Glutamatergic neuron (in vitro differentiated cells): ENCODE results near the gene ZNF683. TPM values are rescaled to one million over a fixed set of nuclear protein-coding genes. Genes with fewer than 3 reads are reported as not detected.

Experiments used
- DNase-seq: peaks from one replicate; pipeline ENCODE4 v3.0.0; 2022
- H3K27ac Mint-ChIP-seq: one replicate; pipeline ENCODE4 v1.8.0; 2020; ENCODE audit warnings: mild to moderate bottlenecking, mixed read lengths, inconsistent platforms; ENCODE audit not compliant: unreplicated experiment
- H3K27me3 Mint-ChIP-seq: one replicate; pipeline ENCODE4 v1.8.0; 2020; ENCODE audit warnings: mild to moderate bottlenecking, moderate library complexity, mixed read lengths, inconsistent platforms; ENCODE audit not compliant: unreplicated experiment
- H3K36me3 Mint-ChIP-seq: one replicate; pipeline ENCODE4 v1.8.0; 2020; ENCODE audit warnings: mild to moderate bottlenecking, mixed read lengths, inconsistent platforms; ENCODE audit not compliant: unreplicated experiment
- H3K4me1 Mint-ChIP-seq: one replicate; pipeline ENCODE4 v1.8.0; 2020; ENCODE audit warnings: mild to moderate bottlenecking, low read depth, mixed read lengths, inconsistent platforms; ENCODE audit not compliant: unreplicated experiment
- H3K4me3 Mint-ChIP-seq: one replicate; pipeline ENCODE4 v1.8.0; 2020; ENCODE audit warnings: mild to moderate bottlenecking, mixed read lengths, inconsistent platforms; ENCODE audit not compliant: unreplicated experiment
- H3K9me3 Mint-ChIP-seq: one replicate; pipeline ENCODE4 v1.8.0; 2020; ENCODE audit warnings: mild to moderate bottlenecking, moderate library complexity, mixed read lengths, inconsistent platforms; ENCODE audit not compliant: unreplicated experiment
- total RNA-seq: library from RNA; stranded (reverse); fragmentation: NEBNext Ultra II Directional; extraction: Animal tissue kit (Norgen Biotek cat#: 25700); gene quantifications from one replicate; pipeline ENCODE4 v1.2.1, GENCODE V29; 2021; ENCODE audit not compliant: unreplicated experiment
- TF ChIP-seq, protein P1 (sequence below): fragments of 200-600 bp; sonication (generic); IDR thresholded peaks from one replicate; pipeline ENCODE4 v1.5.0; 2021; ENCODE audit not compliant: partially characterized antibody, unreplicated experiment

ZNF683 gene
- total RNA-seq, 1 donor from 2014 or later = not detected

DNA sequence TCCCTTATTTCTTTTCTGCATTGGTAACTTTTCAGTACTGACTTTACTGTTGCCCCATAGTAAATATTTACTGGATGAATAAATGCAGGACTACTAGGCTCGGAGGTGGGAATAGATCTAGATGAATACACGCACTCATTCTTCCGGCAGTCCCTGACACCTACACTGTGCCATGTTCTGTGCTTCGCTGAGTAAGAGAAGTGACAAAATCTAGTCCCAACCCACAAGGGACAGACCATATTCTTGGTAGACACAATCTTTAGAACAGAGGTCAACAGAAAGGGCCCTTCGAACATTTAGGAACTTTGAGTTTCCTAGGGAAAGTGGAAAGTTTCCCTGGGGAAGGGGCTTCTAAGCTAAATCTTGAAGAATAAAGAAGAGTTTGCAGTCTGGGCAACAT is 58.0 kb downstream of the ZNF683 start:
- H3K9me3 Mint-ChIP-seq = no peaks in the 10 kb centered on the region
- no peaks in the 10 kb centered on the region for H3K36me3 Mint-ChIP-seq
- TF ChIP-seq, protein P1, sequence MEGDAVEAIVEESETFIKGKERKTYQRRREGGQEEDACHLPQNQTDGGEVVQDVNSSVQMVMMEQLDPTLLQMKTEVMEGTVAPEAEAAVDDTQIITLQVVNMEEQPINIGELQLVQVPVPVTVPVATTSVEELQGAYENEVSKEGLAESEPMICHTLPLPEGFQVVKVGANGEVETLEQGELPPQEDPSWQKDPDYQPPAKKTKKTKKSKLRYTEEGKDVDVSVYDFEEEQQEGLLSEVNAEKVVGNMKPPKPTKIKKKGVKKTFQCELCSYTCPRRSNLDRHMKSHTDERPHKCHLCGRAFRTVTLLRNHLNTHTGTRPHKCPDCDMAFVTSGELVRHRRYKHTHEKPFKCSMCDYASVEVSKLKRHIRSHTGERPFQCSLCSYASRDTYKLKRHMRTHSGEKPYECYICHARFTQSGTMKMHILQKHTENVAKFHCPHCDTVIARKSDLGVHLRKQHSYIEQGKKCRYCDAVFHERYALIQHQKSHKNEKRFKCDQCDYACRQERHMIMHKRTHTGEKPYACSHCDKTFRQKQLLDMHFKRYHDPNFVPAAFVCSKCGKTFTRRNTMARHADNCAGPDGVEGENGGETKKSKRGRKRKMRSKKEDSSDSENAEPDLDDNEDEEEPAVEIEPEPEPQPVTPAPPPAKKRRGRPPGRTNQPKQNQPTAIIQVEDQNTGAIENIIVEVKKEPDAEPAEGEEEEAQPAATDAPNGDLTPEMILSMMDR = no peak

More for the DNA sequence above, 58.0 kb downstream of the ZNF683 start:
- no peak overlapping the region for H3K4me3 Mint-ChIP-seq
- H3K4me1 Mint-ChIP-seq = no peaks in the 10 kb centered on the region
- no peak for DNase-seq
- H3K27me3 Mint-ChIP-seq = peaks cover 1% of the 10 kb centered on the region
- H3K27ac Mint-ChIP-seq = no peak overlapping the region

Other genes with a start within 250 kb of the ZNF683 start
- gene FAM110D, start 213.7 kb downstream of the ZNF683 start, total RNA-seq = 0.25 TPM
- not detected for gene C1orf232, start 203.8 kb downstream of the ZNF683 start, total RNA-seq
- 35.9 TPM for gene ZNF593, start 202.8 kb downstream of the ZNF683 start, total RNA-seq
- gene ZNF593OS, start 200.9 kb downstream of the ZNF683 start, total RNA-seq = 4.2 TPM
- gene CNKSR1, start 195.3 kb downstream of the ZNF683 start, total RNA-seq = 9.9 TPM
- gene CATSPER4, start 182.1 kb downstream of the ZNF683 start, total RNA-seq = not detected
- gene CEP85, start 138.6 kb downstream of the ZNF683 start, total RNA-seq = 28.2 TPM
- gene SH3BGRL3, start 92.7 kb downstream of the ZNF683 start, total RNA-seq = 412 TPM
- gene UBXN11, start 66.1 kb downstream of the ZNF683 start, total RNA-seq = 11.4 TPM
- gene CD52, start 54.8 kb downstream of the ZNF683 start, total RNA-seq = 2.8 TPM
- 2.2 TPM for gene CRYBG2, start 18.6 kb downstream of the ZNF683 start, total RNA-seq
- 97.3 TPM for gene LIN28A, start 38.1 kb upstream of the ZNF683 start, total RNA-seq
- 64.6 TPM for gene DHDDS, start 59.6 kb upstream of the ZNF683 start, total RNA-seq
- gene HMGN2, start 99.7 kb upstream of the ZNF683 start, total RNA-seq = 187 TPM
- gene RPS6KA1, start 157.0 kb upstream of the ZNF683 start, total RNA-seq = 10.8 TPM